K562 (cell line): Measurements from ENCODE around the gene TSPAN13. TPM values are rescaled to one million over a fixed set of nuclear protein-coding genes. Genes with fewer than 3 reads are reported as not detected.

Source experiments
- ATAC-seq: fragments of 200-7000 bp; cut with Tn5 transposase; 3 replicates; pipeline ENCODE4 v1.9.1; 2020; ENCODE audit warnings: moderate library complexity
- BruUV-seq: library from RNA; stranded (reverse); fragments of 400-500 nt; replicated peaks from 2 replicates; lab custom pipeline; 2021; lab: Mats Ljungman, UMichigan
- CTCF ChIA-PET: fragments of 300-600 bp; formaldehyde crosslinking; extraction: SDS; loops from one replicate; lab custom pipeline; 2021; ENCODE audit warnings: low intra/inter-chr PET ratio; lab: Yijun Ruan, JAX
- POLR2A ChIA-PET: fragments of 300-600, 350-650 bp; sonication (Branson Sonifier 250); formaldehyde crosslinking; extraction: SDS; loops from one replicate; lab custom pipeline; 2021; ENCODE audit warnings: antibody characterized with exemption, inconsistent platforms; lab: Yijun Ruan, JAX
- DNase-seq, 4 experiments: peaks; one replicate each; pipeline versions ENCODE4 v3.0.0 to v3.0.0-alpha.2; 2011 to 2018; ENCODE audit warnings: low spot score in 3 of 4, mixed read lengths in 3 of 4; ENCODE audit errors: extremely low read depth in 1 of 4
- FAIRE-seq: peaks from 2 replicates; lab custom pipeline; 2011; peaks lifted over from hg19 to GRCh38; lab: Jason Lieb, UNC
- H2AFZ ChIP-seq: 2 replicates; pipeline ENCODE4 v1.6.0; 2011; ENCODE audit warnings: low read depth, low read length, control low read depth, inconsistent platforms
- H3K27ac ChIP-seq: fragments of 200-600 bp; 3 replicates; pipeline ENCODE4 v1.8.0; 2011; ENCODE audit warnings: low read depth, mild to moderate bottlenecking, control low read depth, inconsistent platforms, low read length, moderate library complexity, mixed read lengths; ENCODE audit errors: extremely low read depth
- H3K27me3 ChIP-seq, 2 experiments: fragments of 300-600 bp in 1 of 2; 2 replicates in 1 of 2; 3 replicates in 1 of 2; pipeline versions ENCODE4 v1.6.0 to v1.8.0; 2011; ENCODE audit warnings: inconsistent platforms in 2 of 2, low read length in 2 of 2, mild to moderate bottlenecking in 1 of 2, mixed read lengths in 1 of 2, moderate library complexity in 1 of 2; ENCODE audit not compliant: control insufficient read depth in 2 of 2, insufficient read depth in 2 of 2
- H3K36me3 ChIP-seq: fragments of 300-600 bp; 3 replicates; pipeline ENCODE4 v1.8.0; 2011; ENCODE audit warnings: mild to moderate bottlenecking, low read length, inconsistent platforms; ENCODE audit not compliant: control insufficient read depth, insufficient read depth
- H3K4me1 ChIP-seq, 2 experiments: fragments of 200-600 bp in 1 of 2; replicated peaks in 1 of 2; 2 replicates in 1 of 2; 3 replicates in 1 of 2; pipeline versions ENCODE4 v1.5.1 to v1.8.0; 2011; ENCODE audit warnings: inconsistent platforms in 2 of 2, low read length in 2 of 2, mild to moderate bottlenecking in 1 of 2, mixed read lengths in 1 of 2, moderate library complexity in 1 of 2; ENCODE audit not compliant: control insufficient read depth in 2 of 2, insufficient read depth in 2 of 2
- H3K4me2 ChIP-seq: 2 replicates; pipeline ENCODE4 v1.6.1; 2011; ENCODE audit warnings: low read length, control low read depth, inconsistent platforms, mixed read lengths; ENCODE audit not compliant: insufficient read depth
- H3K4me3 ChIP-seq: fragments of 200-600 bp; sonication (generic), shearing (Covaris generic); 2 replicates; pipeline ENCODE4 v1.5.1; 2016; ENCODE audit warnings: control low read depth, inconsistent platforms
- H3K79me2 ChIP-seq: fragments of 200-600 bp; 3 replicates; pipeline ENCODE4 v1.8.0; 2011; ENCODE audit warnings: low read length, inconsistent platforms; ENCODE audit not compliant: control insufficient read depth, insufficient read depth
- H3K9ac ChIP-seq, 2 experiments: 2 replicates each; pipeline versions ENCODE4 v1.6.0 to v1.6.1; 2011; ENCODE audit warnings: low read depth in 2 of 2, low read length in 2 of 2, control low read depth in 1 of 2, inconsistent platforms in 1 of 2, mild to moderate bottlenecking in 1 of 2, mixed read lengths in 1 of 2; ENCODE audit not compliant: insufficient read depth in 1 of 2
- H3K9me1 ChIP-seq: one replicate; pipeline ENCODE4 v1.6.0; 2011; ENCODE audit warnings: inconsistent platforms, mild to moderate bottlenecking, low read length, moderate library complexity; ENCODE audit not compliant: control insufficient read depth, insufficient read depth
- H3K9me3 ChIP-seq: replicated peaks from 2 replicates; pipeline ENCODE4 v1.5.1; 2011; ENCODE audit warnings: low read depth, low read length, inconsistent platforms; ENCODE audit not compliant: control insufficient read depth, insufficient read depth
- H4K20me1 ChIP-seq: replicated peaks from 2 replicates; pipeline ENCODE4 v1.6.1; 2011; ENCODE audit warnings: low read length, inconsistent platforms, mixed read lengths; ENCODE audit not compliant: control insufficient read depth, insufficient read depth
- EGR1 ChIP-seq: fragments of 450-650 bp; conservative IDR thresholded peaks from 2 replicates; pipeline ENCODE4 v1.6.1; 2017; ENCODE audit warnings: mild to moderate bottlenecking
- FUS ChIP-seq: fragments of 200-400 bp; formaldehyde crosslinking; optimal IDR thresholded peaks from 2 replicates; pipeline ENCODE3; 2017; ENCODE audit warnings: low read depth, low read length
- HMGN3 ChIP-seq: IDR thresholded peaks from 2 replicates; pipeline ENCODE4 v1.6.1; 2011; ENCODE audit warnings: borderline replicate concordance, low read depth, mild to moderate bottlenecking, mixed read lengths, low read length; ENCODE audit not compliant: insufficient read length; ENCODE audit errors: extremely low read depth
- MAFF ChIP-seq: IDR thresholded peaks from 2 replicates; pipeline ENCODE4 v1.6.1; 2012; ENCODE audit warnings: low read length, improper control_type of control experiment
- MBD1 ChIP-seq: fragments of 250-450 bp; sonication (Bioruptor Pico); IDR thresholded peaks from 2 replicates; pipeline ENCODE4 v1.8.0; 2022; ENCODE audit warnings: inconsistent platforms
- PCBP2 ChIP-seq: fragments of 200-400 bp; formaldehyde crosslinking; IDR thresholded peaks from 2 replicates; pipeline ENCODE4 v1.6.1; 2018; ENCODE audit warnings: low read length, low read depth, mild to moderate bottlenecking, moderate library complexity; ENCODE audit not compliant: poor library complexity, severe bottlenecking
- POU5F1 ChIP-seq: fragments of 150-350 bp; IDR thresholded peaks from 2 replicates; pipeline ENCODE4 v1.6.1; 2014; ENCODE audit warnings: borderline replicate concordance, low read length, low read depth, mild to moderate bottlenecking; ENCODE audit not compliant: partially characterized antibody
- RBM17 ChIP-seq: fragments of 200-400 bp; formaldehyde crosslinking; IDR thresholded peaks from 2 replicates; pipeline ENCODE4 v1.6.1; 2017; ENCODE audit warnings: low read depth, mild to moderate bottlenecking, low read length, borderline replicate concordance
- SRSF1 ChIP-seq: fragments of 200-400 bp; formaldehyde crosslinking; IDR thresholded peaks from 2 replicates; pipeline ENCODE4 v1.6.1; 2017; ENCODE audit warnings: mild to moderate bottlenecking, low read depth, low read length, moderate library complexity
- TAF15 ChIP-seq: fragments of 200-400 bp; formaldehyde crosslinking; IDR thresholded peaks from 2 replicates; pipeline ENCODE4 v1.6.1; 2017; ENCODE audit warnings: mild to moderate bottlenecking, low read depth, low read length, moderate library complexity
- TFAP4 ChIP-seq: sonication (generic); formaldehyde crosslinking; IDR thresholded peaks from 2 replicates; pipeline ENCODE4 v1.8.0; 2022; ENCODE audit warnings: missing genetic modification reagents, mild to moderate bottlenecking, moderate library complexity, borderline replicate concordance
- TRIM28 ChIP-seq: fragments of 450-650 bp; IDR thresholded peaks from 2 replicates; pipeline ENCODE4 v1.6.1; 2017
- USF1 ChIP-seq: sonication (generic); formaldehyde crosslinking; IDR thresholded peaks from 2 replicates; pipeline ENCODE4 v1.9.0; 2022; ENCODE audit warnings: mild to moderate bottlenecking, missing genetic modification reagents
- ZBTB8A ChIP-seq: fragments of 450-650 bp; IDR thresholded peaks from 2 replicates; pipeline ENCODE4 v1.6.1; 2018; ENCODE audit warnings: mild to moderate bottlenecking, moderate library complexity; ENCODE audit not compliant: partially characterized antibody
- ZNF583 ChIP-seq: fragments of 250-450 bp; sonication (Bioruptor Pico); IDR thresholded peaks from 2 replicates; pipeline ENCODE4 v1.4.0; 2020
- WGBS: fragments of 100-300 bp; shearing (Covaris generic); methylation state at CpG from one replicate; pipeline ENCODE4 v1.1.6; 2016; ENCODE audit warnings: low coverage, mixed read lengths; ENCODE audit not compliant: insufficient coverage; ENCODE audit errors: missing lambda C conversion rate; 5-methylcytosine and 5-hydroxymethylcytosine counted together
- in situ Hi-C: fragments of 300-500 bp; cut with MboI; formaldehyde crosslinking; loops from 4 replicates; pipeline ENCODE4 v1.15.0; 2018; ENCODE audit warnings: inconsistent platforms, mixed read lengths
- intact Hi-C: fragments of 100-400 bp; cut with micrococcal nuclease; formaldehyde crosslinking; loops from 2 replicates; pipeline ENCODE4 v1.14.2; 2022
- polyA plus RNA-seq, 8 experiments: library from polyadenylated mRNA; depleted of rRNA in 4 of 8; stranded (reverse) in 5 of 8; unstranded in 3 of 8; fragments of >200 nt; fragmentation: Nextera tagmentation in 2 of 8; fragmentation: Illumina TruSeq in 1 of 8; extraction: Ambion mirVana in 2 of 8; extraction: Trizol in 1 of 8; gene quantifications; 2 replicates each; pipeline versions ENCODE4 v1.2.1 to v1.2.3, GENCODE V29; 2011 to 2014; ENCODE audit warnings: inconsistent platforms in 1 of 8, missing spikeins in 1 of 8
- total RNA-seq, 7 experiments: library from RNA; depleted of rRNA in 6 of 7; stranded (reverse); fragments of >200 nt in 6 of 7; fragmentation: Illumina TruSeq in 2 of 7; extraction: Trizol in 2 of 7; gene quantifications; 2 replicates each; pipeline versions ENCODE4 v1.2.1 to v1.2.3, GENCODE V29; 2011 to 2021; ENCODE audit warnings: low replicate concordance in 1 of 7
- TF ChIP-seq, protein P1 (sequence below): fragments of 250-450 bp; sonication (Bioruptor Pico); IDR thresholded peaks from 2 replicates; pipeline ENCODE4 v1.4.0; 2020; ENCODE audit warnings: mild to moderate bottlenecking, moderate library complexity

Gene TSPAN13
- total and polyA plus RNA-seq, 9 of the 15 experiments (the other 6 are each of a cell fraction or from before 2014, with no cell fraction given), result 7.8 to 46.3 (median 20.0) TPM

DNA sequence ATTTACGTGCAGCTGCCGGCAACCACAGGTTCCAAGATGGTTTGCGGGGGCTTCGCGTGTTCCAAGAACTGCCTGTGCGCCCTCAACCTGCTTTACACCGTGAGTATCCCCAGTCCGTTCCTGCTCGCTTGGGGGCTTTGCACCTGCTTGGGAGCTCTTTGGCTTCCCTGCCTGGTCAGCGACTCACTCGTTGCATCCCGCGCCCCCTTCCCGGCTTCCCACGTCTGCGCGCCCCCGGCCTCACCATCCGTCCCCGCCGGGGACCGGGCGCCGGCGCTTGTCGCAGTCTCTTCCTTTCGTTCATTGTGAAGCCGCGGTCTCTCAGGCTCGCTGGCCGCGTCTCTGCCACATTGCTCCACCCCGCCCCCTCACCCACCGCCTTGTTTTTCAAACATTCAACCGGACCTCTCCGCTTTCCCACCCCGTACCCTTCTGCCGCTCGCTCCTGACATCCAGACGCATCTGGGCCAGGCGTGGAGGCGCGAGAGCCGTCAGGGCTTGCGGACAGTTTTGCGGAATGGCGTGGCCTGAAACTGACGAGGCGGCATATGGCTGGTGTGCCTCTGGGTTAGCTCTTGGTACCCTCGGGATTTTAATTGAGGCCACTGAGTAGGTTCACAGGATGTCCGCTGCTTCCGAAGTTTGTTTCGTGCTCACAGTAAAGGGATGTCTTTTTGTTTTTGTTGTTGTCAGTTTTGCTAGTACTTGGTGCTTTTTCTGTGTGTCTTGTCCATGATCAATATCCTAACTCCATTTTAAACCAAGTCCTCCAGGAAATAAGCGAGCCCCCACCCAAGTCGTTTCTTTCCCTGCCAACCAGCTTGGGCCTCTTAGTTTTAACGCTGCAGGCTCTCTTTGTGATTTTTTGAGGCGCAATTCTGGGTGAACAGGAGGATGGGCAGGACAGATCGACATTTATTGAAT lies 639 bp downstream of the TSPAN13 start:
- ATAC-seq (peak; percentile 65), FAIRE-seq (no peak), DNase-seq (peak; percentile 38 to 55 (median 42))
- no TSS peak for BruUV-seq
- Histone ChIP-seq H3K9me1 (no peaks in the 10 kb centered on the region), H3K4me2 (peak overlapping the region; percentile 92), H3K36me3 (no peaks in the 10 kb centered on the region; the same call in 2 of the 3 replicates), H3K79me2 (peaks cover 44% of the 10 kb centered on the region), H3K27me3 (no peaks in the 10 kb centered on the region), H3K9ac (peak overlapping the region; percentile 54 to 97), H3K9me3 (no peaks in the 10 kb centered on the region; the same call in 1 of the 2 replicates), H3K4me3 (peak overlapping the region; percentile 72), H3K27ac (peak overlapping the region; percentile 62), H2AFZ (peak overlapping the region; percentile 87), H4K20me1 (no peaks in the 10 kb centered on the region), H3K4me1 (peaks cover 9 to 11% of the 10 kb centered on the region in 2 experiments; a peak in 4 of 5 replicates)
- WGBS, result 1% methylated on average over 53 of the region's 58 CpGs
- ChIA-PET POLR2A (interaction anchor here (0.6 to 2.2 kb wide), 5 partner anchors 10 to 139 kb away, joined by 3 to 8 read pairs (median 3); no protein-coding TSS in a partner anchor), CTCF (no interaction called here)
- in situ Hi-C loops, result no loop called here
- intact Hi-C loops, result loop anchor here (5.0 to 10.0 kb wide), 4 partner anchors 49 to 489 kb away; partner anchors contain the start of genes ANKMY2, BZW2 and CRPPA
- TF ChIP-seq TRIM28 (no peak), POU5F1 (no peak), ZBTB8A (no peak), MAFF (no peak), HMGN3 (no peak), TAF15 (no peak), FUS (no peak), SRSF1 (no peak), ZNF583 (CRISPR knock-in tag) (no peak), USF1 (CRISPR knock-in tag) (no peak), TFAP4 (peak; percentile 54; the same call in 1 of the 2 replicates), MBD1 (CRISPR knock-in tag) (no peak), EGR1 (peak; percentile 74), PCBP2 (no peak), RBM17 (no peak)
- TF ChIP-seq, protein P1, sequence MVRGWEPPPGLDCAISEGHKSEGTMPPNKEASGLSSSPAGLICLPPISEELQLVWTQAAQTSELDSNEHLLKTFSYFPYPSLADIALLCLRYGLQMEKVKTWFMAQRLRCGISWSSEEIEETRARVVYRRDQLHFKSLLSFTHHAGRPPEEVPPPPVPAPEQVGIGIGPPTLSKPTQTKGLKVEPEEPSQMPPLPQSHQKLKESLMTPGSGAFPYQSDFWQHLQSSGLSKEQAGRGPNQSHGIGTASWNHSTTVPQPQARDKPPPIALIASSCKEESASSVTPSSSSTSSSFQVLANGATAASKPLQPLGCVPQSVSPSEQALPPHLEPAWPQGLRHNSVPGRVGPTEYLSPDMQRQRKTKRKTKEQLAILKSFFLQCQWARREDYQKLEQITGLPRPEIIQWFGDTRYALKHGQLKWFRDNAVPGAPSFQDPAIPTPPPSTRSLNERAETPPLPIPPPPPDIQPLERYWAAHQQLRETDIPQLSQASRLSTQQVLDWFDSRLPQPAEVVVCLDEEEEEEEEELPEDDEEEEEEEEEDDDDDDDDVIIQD (CRISPR knock-in tag), result no peak
